Nephron progenitor cell (in vitro differentiated cells): Measurements from ENCODE around the gene TMEM62.
A peak's percentile ranks its signal among the peaks of the same experiment; 100 is the strongest.

ENCODE experiments used
- DNase-seq: peaks from one replicate; pipeline ENCODE4 v3.0.0; 2021
- H3K27ac Mint-ChIP-seq: 2 replicates; pipeline ENCODE4 v1.8.0; 2021; ENCODE audit warnings: mild to moderate bottlenecking, moderate library complexity, mixed read lengths
- H3K27me3 Mint-ChIP-seq: 2 replicates; pipeline ENCODE4 v1.8.0; 2021; ENCODE audit warnings: mild to moderate bottlenecking, low read depth, mixed read lengths; ENCODE audit not compliant: poor library complexity
- H3K36me3 Mint-ChIP-seq: 2 replicates; pipeline ENCODE4 v1.8.0; 2021; ENCODE audit warnings: low read depth, mixed read lengths
- H3K4me1 Mint-ChIP-seq: 2 replicates; pipeline ENCODE4 v1.8.0; 2021; ENCODE audit warnings: mixed read lengths
- H3K4me3 Mint-ChIP-seq: 2 replicates; pipeline ENCODE4 v1.8.0; 2021; ENCODE audit warnings: mild to moderate bottlenecking, moderate library complexity, mixed read lengths
- H3K9me3 Mint-ChIP-seq: 2 replicates; pipeline ENCODE4 v1.8.0; 2021; ENCODE audit warnings: mild to moderate bottlenecking, moderate library complexity, mixed read lengths
- CTCF ChIP-seq: fragments of 200-600 bp; sonication (generic); IDR thresholded peaks from 2 replicates; pipeline ENCODE4 v1.5.0; 2021; ENCODE audit warnings: antibody characterized with exemption

Gene TMEM62

GRCh38 chr15:43100971-43101370 lies 32.4 kb upstream of the TMEM62 start:
- Mint-ChIP-seq H3K27ac (peak overlapping the region; percentile 30), H3K4me1 (peaks cover 46% of the 10 kb centered on the region), H3K4me3 (no peak overlapping the region), H3K36me3 (peaks cover 75% of the 10 kb centered on the region), H3K27me3 (no peaks in the 10 kb centered on the region), H3K9me3 (peaks cover 3% of the 10 kb centered on the region)
- TF ChIP-seq CTCF: no peak
- no peak for DNase-seq

GRCh38 chr15:43102187-43102586 lies 31.2 kb upstream of the TMEM62 start:
- H3K27me3 Mint-ChIP-seq: peaks cover 1% of the 10 kb centered on the region
- H3K27ac Mint-ChIP-seq: no peak overlapping the region
- peaks cover 66% of the 10 kb centered on the region for H3K36me3 Mint-ChIP-seq
- TF ChIP-seq CTCF: no peak
- peaks cover 3% of the 10 kb centered on the region for H3K9me3 Mint-ChIP-seq
- no peak overlapping the region for H3K4me3 Mint-ChIP-seq
- peaks cover 53% of the 10 kb centered on the region for H3K4me1 Mint-ChIP-seq
- DNase-seq: no peak

GRCh38 chr15:43103907-43104306 lies 29.5 kb upstream of the TMEM62 start:
- DNase-seq: no peak
- H3K4me1 Mint-ChIP-seq: peaks cover 55% of the 10 kb centered on the region
- H3K27me3 Mint-ChIP-seq: peaks cover 18% of the 10 kb centered on the region
- peaks cover 50% of the 10 kb centered on the region for H3K36me3 Mint-ChIP-seq
- H3K27ac Mint-ChIP-seq: no peak overlapping the region
- no peak for TF ChIP-seq CTCF
- peaks cover 3% of the 10 kb centered on the region for H3K9me3 Mint-ChIP-seq
- H3K4me3 Mint-ChIP-seq: peak overlapping the region; percentile 61

DNA sequence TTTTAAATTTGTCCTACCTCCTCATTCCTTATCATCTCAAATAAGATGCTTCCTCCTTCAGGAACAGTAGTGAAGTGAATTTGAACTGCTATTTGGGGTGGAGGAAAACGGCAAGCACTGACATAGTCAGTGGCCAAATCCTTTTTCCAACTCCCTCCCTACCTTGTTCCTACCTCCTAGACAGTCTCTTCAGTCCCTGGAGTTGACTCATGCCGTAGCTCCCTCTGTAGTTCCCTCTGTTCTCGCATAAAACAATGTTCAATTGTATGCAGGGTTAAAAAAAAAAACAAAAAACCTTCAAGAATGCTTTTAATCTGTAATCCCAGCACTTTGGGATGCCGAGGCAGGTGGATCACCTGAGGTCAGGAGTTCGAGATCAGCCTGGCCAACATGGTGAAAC lies 29.0 kb upstream of the TMEM62 start:
- H3K27me3 Mint-ChIP-seq: peaks cover 21% of the 10 kb centered on the region
- peak overlapping the region; percentile 34 for H3K27ac Mint-ChIP-seq
- peaks cover 55% of the 10 kb centered on the region for H3K4me1 Mint-ChIP-seq
- peaks cover 48% of the 10 kb centered on the region for H3K36me3 Mint-ChIP-seq
- peaks cover 3% of the 10 kb centered on the region for H3K9me3 Mint-ChIP-seq
- H3K4me3 Mint-ChIP-seq: peak overlapping the region; percentile 93
- TF ChIP-seq CTCF: no peak
- no peak for DNase-seq

- H3K36me3 Mint-ChIP-seq: peaks cover 40% of the 10 kb centered on the region
- no peak for DNase-seq
- peaks cover 24% of the 10 kb centered on the region for H3K27me3 Mint-ChIP-seq
- no peak for TF ChIP-seq CTCF
- peak overlapping the region; percentile 93 for H3K4me3 Mint-ChIP-seq
- peaks cover 1% of the 10 kb centered on the region for H3K9me3 Mint-ChIP-seq
- H3K27ac Mint-ChIP-seq: peak overlapping the region; percentile 95
- H3K4me1 Mint-ChIP-seq: peaks cover 55% of the 10 kb centered on the region
These were observed 28.2 kb upstream of the TMEM62 start for GRCh38 chr15:43105077-43105736.

DNA sequence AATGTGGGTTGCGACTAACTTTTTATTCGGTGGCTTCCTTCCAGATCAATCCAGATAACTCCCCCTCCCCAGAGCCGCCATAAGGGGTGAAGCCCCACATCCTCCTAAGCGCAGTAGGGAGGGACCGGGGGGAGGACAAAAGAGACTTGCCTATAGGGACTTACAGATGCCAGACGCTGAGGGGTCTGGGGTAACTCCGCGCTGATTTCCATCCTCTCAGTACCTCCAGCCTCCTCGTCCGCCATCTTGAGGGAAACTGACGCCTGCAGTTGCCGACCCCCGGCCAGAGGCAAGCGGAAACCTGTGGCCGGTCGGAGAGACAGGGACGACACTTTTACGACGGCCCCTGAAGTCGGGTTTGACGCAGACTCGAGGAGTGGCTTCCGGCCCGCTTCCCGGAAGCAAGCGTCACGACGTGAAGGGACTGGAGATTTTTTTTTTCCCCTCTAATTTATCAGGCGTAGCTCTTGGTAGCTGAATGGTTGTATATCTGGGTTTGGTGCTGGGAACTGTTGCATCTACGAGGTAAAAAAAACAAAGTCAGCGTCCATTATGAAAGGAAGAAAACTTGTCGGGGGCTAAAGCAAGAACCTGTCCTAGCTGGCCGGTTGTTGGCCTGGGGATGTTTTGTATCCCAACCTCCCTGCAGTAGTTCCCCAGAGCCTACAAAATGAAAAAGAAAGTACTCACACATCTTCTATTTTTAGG lies 27.5 kb upstream of the TMEM62 start, which contains the start of gene UBR1:
Gene UBR1, minus strand, starts transcription at position 261 of the 708 bp plus-strand sequence. Its CDS starts 16 bp downstream, at position 245.
- H3K9me3 Mint-ChIP-seq: no peaks in the 10 kb centered on the region
- H3K27me3 Mint-ChIP-seq: peaks cover 31% of the 10 kb centered on the region
- TF ChIP-seq CTCF: no peak
- H3K36me3 Mint-ChIP-seq: peaks cover 33% of the 10 kb centered on the region
- peak within 1 kb of the TSS; percentile 93 for H3K4me3 Mint-ChIP-seq
- peak within 1 kb of the TSS; percentile 95 for H3K27ac Mint-ChIP-seq
- peaks cover 54% of the 10 kb centered on the region for H3K4me1 Mint-ChIP-seq
- DNase-seq: peak; percentile 85
